Osteoblast (primary cell): Measurements from ENCODE around the gene ARHGAP32. TPM values are rescaled to one million over a fixed set of nuclear protein-coding genes. Genes with fewer than 3 reads are reported as not detected.

Experiments used
- DNase-seq: peaks from one replicate; pipeline ENCODE4 v3.0.0; 2011; ENCODE audit warnings: low spot score, mixed read lengths; ENCODE audit not compliant: insufficient read length; ENCODE audit errors: missing footprints
- H2AFZ ChIP-seq: 2 replicates; pipeline ENCODE4 v1.6.0; 2011; ENCODE audit warnings: mild to moderate bottlenecking, low read length
- H3K27ac ChIP-seq: 2 replicates; pipeline ENCODE4 v1.5.1; 2011; ENCODE audit warnings: mild to moderate bottlenecking, low read depth, low read length, moderate library complexity
- H3K27me3 ChIP-seq: 2 replicates; pipeline ENCODE4 v1.6.0; 2012; ENCODE audit warnings: mild to moderate bottlenecking, control low read depth, inconsistent platforms, low read length, moderate library complexity; ENCODE audit not compliant: insufficient read depth
- H3K36me3 ChIP-seq: 2 replicates; pipeline ENCODE4 v1.5.1; 2011; ENCODE audit warnings: mild to moderate bottlenecking, low read length, control low read depth, moderate library complexity; ENCODE audit not compliant: insufficient read depth
- H3K4me1 ChIP-seq: 2 replicates; pipeline ENCODE4 v1.5.1; 2011; ENCODE audit warnings: mild to moderate bottlenecking, low read length, control low read depth, moderate library complexity; ENCODE audit not compliant: insufficient read depth
- H3K4me2 ChIP-seq: 2 replicates; pipeline ENCODE4 v1.6.0; 2011; ENCODE audit warnings: mild to moderate bottlenecking, low read length; ENCODE audit not compliant: insufficient read depth
- H3K4me3 ChIP-seq: fragments of 200-600 bp; sonication (generic); 3 replicates; pipeline ENCODE4 v1.5.1; 2012; ENCODE audit warnings: mild to moderate bottlenecking, low read length, inconsistent platforms; ENCODE audit not compliant: insufficient read depth
- H3K79me2 ChIP-seq: 2 replicates; pipeline ENCODE4 v1.6.0; 2012; ENCODE audit warnings: mild to moderate bottlenecking, low read length, control low read depth, inconsistent platforms; ENCODE audit not compliant: insufficient read depth
- H3K9me3 ChIP-seq: 2 replicates; pipeline ENCODE4 v1.5.1; 2011; ENCODE audit warnings: low read depth, low read length, control low read depth
- H4K20me1 ChIP-seq: 2 replicates; pipeline ENCODE4 v1.6.0; 2012; ENCODE audit warnings: mild to moderate bottlenecking, low read length, control low read depth; ENCODE audit not compliant: insufficient read depth
- CTCF ChIP-seq: IDR thresholded peaks from 2 replicates; pipeline ENCODE4 v1.5.1; 2011; ENCODE audit warnings: mild to moderate bottlenecking, low read depth, low read length, moderate library complexity; ENCODE audit errors: extremely low read depth
- total RNA-seq: library from RNA; depleted of rRNA; stranded (reverse); fragments of >200 nt; gene quantifications from 2 replicates; pipeline ENCODE4 v1.2.3, GENCODE V29; 2012

ARHGAP32 gene
- total RNA-seq, 1 donor = 25.3 TPM

- no peak overlapping the region for H3K4me2 ChIP-seq
- no peak overlapping the region for H3K4me3 ChIP-seq
- H3K4me1 ChIP-seq = no peaks in the 10 kb centered on the region
- no peaks in the 10 kb centered on the region for H3K27me3 ChIP-seq
- no peak for TF ChIP-seq CTCF
- H3K36me3 ChIP-seq = no peaks in the 10 kb centered on the region
- DNase-seq = no peak
- H3K9me3 ChIP-seq = no peaks in the 10 kb centered on the region
- no peak overlapping the region for H2AFZ ChIP-seq
- no peaks in the 10 kb centered on the region for H4K20me1 ChIP-seq
- H3K79me2 ChIP-seq = no peaks in the 10 kb centered on the region
- no peak overlapping the region for H3K27ac ChIP-seq
These were observed 209.1 kb downstream of the ARHGAP32 start for GRCh38 chr11:128983023-128983422.

DNA sequence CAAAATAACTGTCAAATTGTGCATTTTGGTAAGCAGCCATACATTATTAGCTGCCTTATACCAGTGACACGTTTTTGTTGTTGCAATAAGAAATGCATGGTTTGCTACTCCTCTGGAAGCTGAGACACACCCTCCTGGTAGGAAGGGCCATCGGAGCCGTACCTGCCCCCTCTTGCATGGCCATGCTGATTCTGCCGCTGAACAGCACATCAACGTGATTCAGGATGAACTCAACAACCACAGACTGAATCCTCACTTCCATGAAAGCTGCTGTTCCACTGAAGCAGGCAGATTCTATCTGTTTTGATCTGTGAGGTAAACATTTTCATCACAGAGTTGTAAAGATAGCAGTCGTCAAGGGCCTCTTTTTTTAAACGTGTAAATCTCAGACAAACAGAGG is 210.9 kb downstream of the ARHGAP32 start:
- no peak for DNase-seq
- Histone ChIP-seq H3K27me3 (no peaks in the 10 kb centered on the region), H3K4me1 (no peaks in the 10 kb centered on the region), H4K20me1 (no peaks in the 10 kb centered on the region), H3K9me3 (no peaks in the 10 kb centered on the region), H3K36me3 (no peaks in the 10 kb centered on the region), H3K79me2 (no peaks in the 10 kb centered on the region), H3K4me2 (no peak overlapping the region), H2AFZ (no peak overlapping the region), H3K4me3 (no peak overlapping the region), H3K27ac (no peak overlapping the region)
- TF ChIP-seq CTCF = no peak

DNA sequence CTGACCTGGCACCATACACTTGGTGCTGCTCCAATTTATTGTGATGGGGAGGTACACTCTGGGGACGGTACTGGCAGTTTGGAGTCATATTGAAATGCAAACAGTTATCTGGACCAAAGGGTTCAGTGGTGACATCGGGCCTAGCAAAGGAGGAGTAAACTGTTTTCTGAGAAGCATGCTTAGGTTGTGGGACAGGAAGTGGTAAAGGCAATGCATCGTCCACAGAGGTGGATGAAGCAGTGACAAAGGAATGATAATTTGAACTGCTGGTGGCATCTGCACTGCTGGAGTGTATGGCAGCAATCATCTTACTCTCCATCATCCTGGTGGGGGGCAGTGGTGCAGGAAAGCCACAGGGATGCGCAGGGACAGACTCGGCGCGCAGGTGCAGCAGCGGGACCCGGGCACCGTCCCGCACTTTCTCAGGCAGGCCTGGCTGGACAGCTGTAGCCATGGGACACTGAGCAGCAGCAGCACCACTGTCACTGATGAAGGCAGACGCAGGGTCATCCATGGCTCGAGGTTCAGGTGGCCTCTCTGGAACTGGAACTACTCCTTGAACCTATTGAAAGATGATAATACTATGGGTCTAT is 221.4 kb downstream of the ARHGAP32 start:
- TF ChIP-seq CTCF = no peak
- Histone ChIP-seq H3K36me3 (peaks cover 7% of the 10 kb centered on the region), H3K4me1 (no peaks in the 10 kb centered on the region), H3K27ac (no peak overlapping the region), H3K79me2 (no peaks in the 10 kb centered on the region), H3K27me3 (no peaks in the 10 kb centered on the region), H3K4me3 (no peak overlapping the region), H2AFZ (no peak overlapping the region), H4K20me1 (no peaks in the 10 kb centered on the region), H3K9me3 (no peaks in the 10 kb centered on the region), H3K4me2 (no peak overlapping the region)
- DNase-seq = no peak

- H3K36me3 ChIP-seq = peaks cover 7% of the 10 kb centered on the region
- H3K9me3 ChIP-seq = no peaks in the 10 kb centered on the region
- H3K4me3 ChIP-seq = no peak overlapping the region
- no peaks in the 10 kb centered on the region for H3K4me1 ChIP-seq
- H2AFZ ChIP-seq = no peak overlapping the region
- H3K4me2 ChIP-seq = no peak overlapping the region
- no peaks in the 10 kb centered on the region for H3K27me3 ChIP-seq
- H3K79me2 ChIP-seq = no peaks in the 10 kb centered on the region
- no peak for DNase-seq
- TF ChIP-seq CTCF = no peak
- H3K27ac ChIP-seq = no peak overlapping the region
- H4K20me1 ChIP-seq = no peaks in the 10 kb centered on the region
These were observed 223.2 kb downstream of the ARHGAP32 start for GRCh38 chr11:128968916-128969315.
